ENCODE measurements around the gene FHOD1. TPM values are rescaled to one million over a fixed set of nuclear protein-coding genes. Genes with fewer than 3 reads are reported as not detected.
A peak's percentile ranks its signal among the peaks of the same experiment; 100 is the strongest.

Gene FHOD1
- total and polyA plus RNA-seq, 2 of the 13 experiments (the other 11 are each of a cell fraction or from before 2014, with no cell fraction given) = 20.0 to 20.8 TPM

- no peaks in the 10 kb centered on the region; a peak in 1 of 5 replicates for H3K36me3 ChIP-seq (replicated peaks in 1 of 2; ENCODE audit: control insufficient read depth in 1 of 2, insufficient read depth in 2 of 2, low read length in 2 of 2)
- no peak for DNase-seq (ENCODE audit: low spot score)
- H3K27me3 ChIP-seq (ENCODE audit: control insufficient read depth in 1 of 2, insufficient read depth in 2 of 2, low read length in 2 of 2) = no peaks in the 10 kb centered on the region; a peak in 1 of 5 replicates
- in situ Hi-C loops (cut with HindIII; ENCODE audit: extremely low pct_ligation_motif_present, low pct_unique_long_range_greater_than_20kb) (no loop called here), intact Hi-C loops (cut with micrococcal nuclease; ENCODE audit: unreplicated experiment) (no loop called here)
- no peak overlapping the region for H3K4me2 ChIP-seq (ENCODE audit: low read depth, low read length)
- H3K9me3 ChIP-seq (ENCODE audit: low read length) = no peaks in the 10 kb centered on the region
- FAIRE-seq = no peak
- H2AFZ ChIP-seq (ENCODE audit: low read length) = no peak overlapping the region
- no peak overlapping the region for H3K9ac ChIP-seq (ENCODE audit: insufficient read depth, low read depth, low read length)
- no peaks in the 10 kb centered on the region; the same call in 1 of the 2 replicates for H4K20me1 ChIP-seq (ENCODE audit: insufficient read depth, low read length)
- H3K4me3 ChIP-seq (replicated peaks in 1 of 3; ENCODE audit: insufficient read depth in 1 of 3, low read depth in 2 of 3, low read length in 3 of 3) = no peak overlapping the region
- ChIA-PET CTCF (ENCODE audit: low intra/inter-chr PET ratio, low total read pairs) (interaction anchor here (1.3 kb wide), 1 partner anchor 225 kb away, joined by 5 read pairs; no protein-coding TSS in a partner anchor), POLR2A (interaction anchor here (1.0 kb wide), 1 partner anchor 19 kb away, joined by 3 read pairs; no protein-coding TSS in a partner anchor)
- H3K27ac ChIP-seq (ENCODE audit: extremely low read length, insufficient read depth, low read length) = no peak overlapping the region
- no peaks in the 10 kb centered on the region for H3K79me2 ChIP-seq (ENCODE audit: insufficient read depth, low read length)
- H3K4me1 ChIP-seq (ENCODE audit: insufficient read depth, low read length) = peaks cover 37% of the 10 kb centered on the region
- no TSS peak for BruUV-seq (replicated peaks)
- peak; percentile 13 for ATAC-seq
- 82% methylated on average over 11 of the region's 13 CpGs for WGBS (ENCODE audit: low lambda C conversion rate)
- TF ChIP-seq KDM2A (CRISPR knock-in tag; IDR thresholded peaks at IDR 0.05; ENCODE audit: borderline replicate concordance, low read depth) (0 out of 2 replicates have a peak, but pooled peaks have one; percentile 16), ZNF768 (CRISPR knock-in tag; IDR thresholded peaks at IDR 0.05) (no peak), RAD21 (CRISPR knock-in tag; IDR thresholded peaks at IDR 0.05) (0 out of 2 replicates have a peak, but pooled peaks have one; percentile 15), ZSCAN21 (CRISPR knock-in tag; IDR thresholded peaks at IDR 0.05; ENCODE audit: borderline replicate concordance) (peak; percentile 41; the same call in 1 of the 2 replicates), MIXL1 (CRISPR knock-in tag; IDR thresholded peaks at IDR 0.05) (no peak), CAMTA2 (CRISPR knock-in tag; IDR thresholded peaks at IDR 0.05; ENCODE audit: borderline replicate concordance) (0 out of 2 replicates have a peak, but pooled peaks have one; percentile 24), NONO (IDR thresholded peaks at IDR 0.05) (no peak), NONO (CRISPR knock-in tag; conservative IDR thresholded peaks at IDR 0.05) (0 out of 2 replicates have a peak, but pooled peaks have one; percentile 33), ZNF274 (CRISPR knock-in tag; IDR thresholded peaks at IDR 0.05) (0 out of 2 replicates have a peak, but pooled peaks have one; percentile 36), ZBTB33 (CRISPR knock-in tag; IDR thresholded peaks at IDR 0.05) (peak; percentile 37; the same call in 1 of the 2 replicates), SNRNP70 (IDR thresholded peaks at IDR 0.05; ENCODE audit: low read depth, low read length) (no peak), SRSF4 (IDR thresholded peaks at IDR 0.05; ENCODE audit: low read depth, low read length, poor library complexity, severe bottlenecking) (no peak), E2F5 (CRISPR knock-in tag; conservative IDR thresholded peaks at IDR 0.05) (no peak), HMGXB4 (CRISPR knock-in tag; IDR thresholded peaks at IDR 0.05; ENCODE audit: borderline replicate concordance in 1 of 2, low read depth in 1 of 2) (0 out of 4 replicates have a peak, but pooled peaks of 1 of the 2 experiments have one; percentile 53), ZNF672 (CRISPR knock-in tag; IDR thresholded peaks at IDR 0.05) (0 out of 2 replicates have a peak, but pooled peaks have one; percentile 35), ZMYM2 (CRISPR knock-in tag; IDR thresholded peaks at IDR 0.05) (no peak), IRF9 (CRISPR knock-in tag; IDR thresholded peaks at IDR 0.05; ENCODE audit: borderline replicate concordance) (no peak), HNRNPL (IDR thresholded peaks at IDR 0.05; ENCODE audit: low read depth, low read length) (peak; percentile 72; the same call in 1 of the 2 replicates)
Observed at GRCh38 chr16:67179421-67180080, 67.7 kb downstream of the FHOD1 start.
